ENCODE results near the gene DOK3.

DNA sequence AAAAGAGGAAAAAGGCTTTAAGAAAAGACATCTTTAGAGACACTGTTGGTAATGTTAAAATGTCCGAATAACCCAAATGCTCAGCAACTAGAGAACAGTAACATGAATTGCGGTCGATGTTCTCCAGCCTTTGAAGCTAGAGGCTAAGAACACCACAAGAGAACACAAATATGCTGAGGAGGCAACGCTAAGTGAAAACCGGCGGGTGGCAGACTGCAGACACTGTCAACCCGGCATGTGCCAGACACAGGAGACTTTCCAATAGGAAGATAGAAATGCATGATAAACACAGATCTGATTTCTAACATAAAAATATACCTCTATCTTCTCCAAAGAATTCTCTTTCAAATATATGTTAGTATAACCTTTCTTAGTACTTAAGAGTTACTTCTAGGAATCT is 25.5 kb upstream of the DOK3 start:
- TF ChIP-seq BACH2 (CRISPR knock-in tag; IDR thresholded peaks at IDR 0.05; ENCODE audit: borderline replicate concordance): no peak
- TF ChIP-seq ZFP3 (CRISPR knock-in tag; IDR thresholded peaks at IDR 0.05): no peak
- TF ChIP-seq, protein P1, sequence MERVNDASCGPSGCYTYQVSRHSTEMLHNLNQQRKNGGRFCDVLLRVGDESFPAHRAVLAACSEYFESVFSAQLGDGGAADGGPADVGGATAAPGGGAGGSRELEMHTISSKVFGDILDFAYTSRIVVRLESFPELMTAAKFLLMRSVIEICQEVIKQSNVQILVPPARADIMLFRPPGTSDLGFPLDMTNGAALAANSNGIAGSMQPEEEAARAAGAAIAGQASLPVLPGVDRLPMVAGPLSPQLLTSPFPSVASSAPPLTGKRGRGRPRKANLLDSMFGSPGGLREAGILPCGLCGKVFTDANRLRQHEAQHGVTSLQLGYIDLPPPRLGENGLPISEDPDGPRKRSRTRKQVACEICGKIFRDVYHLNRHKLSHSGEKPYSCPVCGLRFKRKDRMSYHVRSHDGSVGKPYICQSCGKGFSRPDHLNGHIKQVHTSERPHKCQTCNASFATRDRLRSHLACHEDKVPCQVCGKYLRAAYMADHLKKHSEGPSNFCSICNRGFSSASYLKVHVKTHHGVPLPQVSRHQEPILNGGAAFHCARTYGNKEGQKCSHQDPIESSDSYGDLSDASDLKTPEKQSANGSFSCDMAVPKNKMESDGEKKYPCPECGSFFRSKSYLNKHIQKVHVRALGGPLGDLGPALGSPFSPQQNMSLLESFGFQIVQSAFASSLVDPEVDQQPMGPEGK (CRISPR knock-in tag; IDR thresholded peaks at IDR 0.05; ENCODE audit: borderline replicate concordance): no peak
- no peak for TF ChIP-seq ESRRG (CRISPR knock-in tag; IDR thresholded peaks at IDR 0.05)
- TF ChIP-seq, protein P2, sequence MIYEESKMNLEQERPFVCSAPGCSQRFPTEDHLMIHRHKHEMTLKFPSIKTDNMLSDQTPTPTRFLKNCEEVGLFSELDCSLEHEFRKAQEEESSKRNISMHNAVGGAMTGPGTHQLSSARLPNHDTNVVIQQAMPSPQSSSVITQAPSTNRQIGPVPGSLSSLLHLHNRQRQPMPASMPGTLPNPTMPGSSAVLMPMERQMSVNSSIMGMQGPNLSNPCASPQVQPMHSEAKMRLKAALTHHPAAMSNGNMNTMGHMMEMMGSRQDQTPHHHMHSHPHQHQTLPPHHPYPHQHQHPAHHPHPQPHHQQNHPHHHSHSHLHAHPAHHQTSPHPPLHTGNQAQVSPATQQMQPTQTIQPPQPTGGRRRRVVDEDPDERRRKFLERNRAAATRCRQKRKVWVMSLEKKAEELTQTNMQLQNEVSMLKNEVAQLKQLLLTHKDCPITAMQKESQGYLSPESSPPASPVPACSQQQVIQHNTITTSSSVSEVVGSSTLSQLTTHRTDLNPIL (CRISPR knock-in tag; IDR thresholded peaks at IDR 0.05; ENCODE audit: low read depth): no peak
- no peak for TF ChIP-seq ARNTL (CRISPR knock-in tag; IDR thresholded peaks at IDR 0.05; ENCODE audit: borderline replicate concordance, low read depth)
- no peak for TF ChIP-seq ZNF565 (CRISPR knock-in tag; conservative IDR thresholded peaks at IDR 0.05; ENCODE audit: low read depth)

All from SK-N-SH treated with all-trans-retinoic acid at 6 μM for 48 hours (cell line).